ENCODE results near the gene ADRA2C. TPM values are rescaled to one million over a fixed set of nuclear protein-coding genes. Genes with fewer than 3 reads are reported as not detected.
"Not testable (repeated sequence)": the region's sequence is repeated elsewhere in the genome, so short reads cannot be mapped to it uniquely, and the experiment has no call there.

The ADRA2C gene
- total RNA-seq, 1 experiment from 2014 or later, result 8.6 TPM

GRCh38 chr4:3814053-3814570 lies 47.9 kb downstream of the ADRA2C start:
- no peak overlapping the region for H2AK5ac ChIP-seq (ENCODE audit: insufficient read length, low read length)
- H4K8ac ChIP-seq (replicated peaks; ENCODE audit: insufficient read length, low read depth, low read length), result no peak overlapping the region
- Mint-ChIP-seq H3K27me3 (ENCODE audit: low read depth) (peaks cover 22% of the 10 kb centered on the region), H3K27ac (no peak overlapping the region), H3K9me3 (peaks cover 4 to 6% of the 10 kb centered on the region in 2 experiments; a peak in 4 of 5 replicates), H3K36me3 (ENCODE audit: insufficient read depth in 1 of 3, low read depth in 3 of 3) (peaks cover 0 to 2% (median 0%) of the 10 kb centered on the region in 3 experiments; a peak in 1 of 7 replicates), H3K4me1 (peaks cover 6% of the 10 kb centered on the region in 2 experiments; a peak in 3 of 4 replicates), H3K4me3 (no peak overlapping the region)
- H3K79me2 ChIP-seq (ENCODE audit: insufficient read depth, low read length), result no peaks in the 10 kb centered on the region
- H2BK12ac ChIP-seq (ENCODE audit: insufficient read length, low read depth, low read length), result no peak overlapping the region
- H3K56ac ChIP-seq (ENCODE audit: insufficient read length, low read depth, low read length), result no peak overlapping the region
- no peak for TF ChIP-seq CTCF (conservative IDR thresholded peaks at IDR 0.05)
- H2BK20ac ChIP-seq (ENCODE audit: low read depth, low read length, poor library complexity, severe bottlenecking), result no peak overlapping the region
- no peak overlapping the region for H3K18ac ChIP-seq (ENCODE audit: insufficient read length, low read depth, low read length)
- H2BK120ac ChIP-seq (ENCODE audit: low read depth, low read length, poor library complexity, severe bottlenecking), result no peak overlapping the region
- H3K4me2 ChIP-seq (ENCODE audit: insufficient read depth, insufficient read length, low read length), result no peak overlapping the region
- no peak overlapping the region for H2AFZ ChIP-seq (ENCODE audit: low read length)
- H3K4me1 ChIP-seq (ENCODE audit: insufficient read depth, low read length), result no peaks in the 10 kb centered on the region
- H3K9me3 ChIP-seq (ENCODE audit: control insufficient read depth, low read depth, low read length), result no peaks in the 10 kb centered on the region
- no peak overlapping the region for H3K4ac ChIP-seq (ENCODE audit: low read depth, low read length)
- H3K9ac ChIP-seq (ENCODE audit: extremely low read depth, insufficient read length, low read length), result no peak overlapping the region
- H3K27me3 ChIP-seq (ENCODE audit: insufficient read depth, low read length), result no peaks in the 10 kb centered on the region
- WGBS (ENCODE audit: extremely low coverage, insufficient read length, low lambda C conversion rate), result no CpG with 5 or more reads among the region's 6 CpGs
- H4K20me1 ChIP-seq (ENCODE audit: control insufficient read depth, insufficient read depth, insufficient read length), result no peaks in the 10 kb centered on the region
- no peak overlapping the region for H2BK15ac ChIP-seq (ENCODE audit: low read depth, low read length)
- no peak overlapping the region for H3K14ac ChIP-seq (ENCODE audit: insufficient read depth, low read length)
- no peak overlapping the region for H2BK5ac ChIP-seq (ENCODE audit: insufficient read length, low read length)
- H3K23ac ChIP-seq (ENCODE audit: insufficient read length, low read depth, low read length), result no peak overlapping the region
- H3K27ac ChIP-seq (ENCODE audit: insufficient read length, low read depth, low read length), result no peak overlapping the region
- H4K91ac ChIP-seq (ENCODE audit: insufficient read length, low read depth, low read length), result no peak overlapping the region
- no peak for DNase-seq
- H3K79me1 ChIP-seq (ENCODE audit: insufficient read depth, low read depth, low read length, poor library complexity, severe bottlenecking), result no peaks in the 10 kb centered on the region
- no peaks in the 10 kb centered on the region for H3K23me2 ChIP-seq (ENCODE audit: insufficient read length, low read depth, low read length, poor library complexity, severe bottlenecking)
- no peak overlapping the region for H3T11ph ChIP-seq (ENCODE audit: low read length)
- no peak overlapping the region for H4K5ac ChIP-seq (ENCODE audit: insufficient read length, low read depth, low read length)

- not testable (repeated sequence) for H2BK15ac ChIP-seq (ENCODE audit: low read depth, low read length); H2AK5ac ChIP-seq (ENCODE audit: insufficient read length, low read length); H3K9me3 Mint-ChIP-seq; H3K4me1 ChIP-seq (ENCODE audit: insufficient read depth, low read length); H2BK5ac ChIP-seq (ENCODE audit: insufficient read length, low read length); H4K20me1 ChIP-seq (ENCODE audit: control insufficient read depth, insufficient read depth, insufficient read length); H2BK12ac ChIP-seq (ENCODE audit: insufficient read length, low read depth, low read length); H3K9ac ChIP-seq (ENCODE audit: extremely low read depth, insufficient read length, low read length); H3K56ac ChIP-seq (ENCODE audit: insufficient read length, low read depth, low read length); H2BK20ac ChIP-seq (ENCODE audit: low read depth, low read length, poor library complexity, severe bottlenecking); H3K23ac ChIP-seq (ENCODE audit: insufficient read length, low read depth, low read length); H3K79me2 ChIP-seq (ENCODE audit: insufficient read depth, low read length); H4K8ac ChIP-seq (replicated peaks; ENCODE audit: insufficient read length, low read depth, low read length); H3K4ac ChIP-seq (ENCODE audit: low read depth, low read length); H4K91ac ChIP-seq (ENCODE audit: insufficient read length, low read depth, low read length); H3K4me3 Mint-ChIP-seq; H3K36me3 Mint-ChIP-seq (ENCODE audit: insufficient read depth in 1 of 3, low read depth in 3 of 3); DNase-seq; H3K27me3 ChIP-seq (ENCODE audit: insufficient read depth, low read length); H3K14ac ChIP-seq (ENCODE audit: insufficient read depth, low read length); H3K27ac ChIP-seq (ENCODE audit: insufficient read length, low read depth, low read length); H3T11ph ChIP-seq (ENCODE audit: low read length); H3K23me2 ChIP-seq (ENCODE audit: insufficient read length, low read depth, low read length, poor library complexity, severe bottlenecking); H3K18ac ChIP-seq (ENCODE audit: insufficient read length, low read depth, low read length); H2BK120ac ChIP-seq (ENCODE audit: low read depth, low read length, poor library complexity, severe bottlenecking); H3K4me2 ChIP-seq (ENCODE audit: insufficient read depth, insufficient read length, low read length); H3K27ac Mint-ChIP-seq; H3K79me1 ChIP-seq (ENCODE audit: insufficient read depth, low read depth, low read length, poor library complexity, severe bottlenecking); H4K5ac ChIP-seq (ENCODE audit: insufficient read length, low read depth, low read length); H2AFZ ChIP-seq (ENCODE audit: low read length); H3K4me1 Mint-ChIP-seq; H3K9me3 ChIP-seq (ENCODE audit: control insufficient read depth, low read depth, low read length)
- H3K27me3 Mint-ChIP-seq (ENCODE audit: low read depth), result peaks cover 16% of the 10 kb centered on the region
Measured at GRCh38 chr4:3814838-3815237, 48.7 kb downstream of the ADRA2C start.

Data from H9 (cell line).